K562 (cell line): Measurements from ENCODE around the gene CYP11A1. TPM values are rescaled to one million over a fixed set of nuclear protein-coding genes. Genes with fewer than 3 reads are reported as not detected.
A peak's percentile ranks its signal among the peaks of the same experiment; 100 is the strongest.

ENCODE experiments used
- BMI1 ChIP-seq: fragments of 150-350 bp; IDR thresholded peaks from 2 replicates; pipeline ENCODE4 v1.6.1; 2014; ENCODE audit warnings: low read length
- FOXJ3 ChIP-seq: sonication (generic); formaldehyde crosslinking; IDR thresholded peaks from 2 replicates; pipeline ENCODE4 v1.4.0; 2020; ENCODE audit warnings: mild to moderate bottlenecking, missing genetic modification reagents
- POLR2AphosphoS5 ChIP-seq: IDR thresholded peaks from 2 replicates; pipeline ENCODE4 v1.6.1; 2011; ENCODE audit warnings: mild to moderate bottlenecking, low read depth, low read length, moderate library complexity; ENCODE audit not compliant: control insufficient read depth, insufficient read depth
- PTBP1 ChIP-seq: fragments of 200-400 bp; formaldehyde crosslinking; IDR thresholded peaks from 2 replicates; pipeline ENCODE4 v1.6.1; 2017; ENCODE audit warnings: low read depth, low read length
- ZNF239 ChIP-seq: fragments of 250-450 bp; sonication (Bioruptor Pico); IDR thresholded peaks from 2 replicates; pipeline ENCODE4 v1.4.0; 2020; ENCODE audit warnings: mild to moderate bottlenecking
- ZNF408 ChIP-seq: fragments of 250-450 bp; sonication (Bioruptor Pico); IDR thresholded peaks from 2 replicates; pipeline ENCODE4 v1.4.0; 2020; ENCODE audit warnings: low read depth, mild to moderate bottlenecking, moderate library complexity
- ZNF586 ChIP-seq: fragments of 450-650 bp; formaldehyde crosslinking; conservative IDR thresholded peaks from 2 replicates; pipeline ENCODE4 v1.4.0; 2020; ENCODE audit warnings: mild to moderate bottlenecking, moderate library complexity
- polyA plus RNA-seq, 8 experiments: library from polyadenylated mRNA; depleted of rRNA in 4 of 8; stranded (reverse) in 5 of 8; unstranded in 3 of 8; fragments of >200 nt; fragmentation: Nextera tagmentation in 2 of 8; fragmentation: Illumina TruSeq in 1 of 8; extraction: Ambion mirVana in 2 of 8; extraction: Trizol in 1 of 8; gene quantifications; 2 replicates each; pipeline versions ENCODE4 v1.2.1 to v1.2.3, GENCODE V29; 2011 to 2014; ENCODE audit warnings: inconsistent platforms in 1 of 8, missing spikeins in 1 of 8
- total RNA-seq, 7 experiments: library from RNA; depleted of rRNA in 6 of 7; stranded (reverse); fragments of >200 nt in 6 of 7; fragmentation: Illumina TruSeq in 2 of 7; extraction: Trizol in 2 of 7; gene quantifications; 2 replicates each; pipeline versions ENCODE4 v1.2.1 to v1.2.3, GENCODE V29; 2011 to 2021; ENCODE audit warnings: low replicate concordance in 1 of 7
- TF ChIP-seq, protein P1 (sequence below): sonication (generic); formaldehyde crosslinking; IDR thresholded peaks from 2 replicates; pipeline ENCODE4 v1.8.0; 2023; ENCODE audit warnings: missing genetic modification reagents, mild to moderate bottlenecking, borderline replicate concordance
- TF ChIP-seq, protein P2 (sequence below): fragments of 450-650 bp; conservative IDR thresholded peaks from 2 replicates; pipeline ENCODE4 v1.6.1; 2016; ENCODE audit warnings: missing genetic modification characterization, low read depth, mild to moderate bottlenecking, missing compliant biosample characterization, moderate library complexity
- TF ChIP-seq, protein P3 (sequence below): sonication (generic); formaldehyde crosslinking; IDR thresholded peaks from 2 replicates; pipeline ENCODE4 v1.8.0; 2022; ENCODE audit warnings: mild to moderate bottlenecking, low read depth, missing genetic modification reagents
- TF ChIP-seq, protein P4 (sequence below): fragments of 450-650 bp; conservative IDR thresholded peaks from 2 replicates; pipeline ENCODE4 v1.6.1; 2016; ENCODE audit warnings: missing genetic modification characterization, low read depth, mild to moderate bottlenecking, control low read depth, missing compliant biosample characterization
- TF ChIP-seq, protein P5 (sequence below): fragments of 450-650 bp; IDR thresholded peaks from 2 replicates; pipeline ENCODE4 v1.6.1; 2016
- TF ChIP-seq, protein P6 (sequence below): fragments of 450-650 bp; IDR thresholded peaks from 2 replicates; pipeline ENCODE4 v1.6.1; 2014; ENCODE audit warnings: low read depth, mild to moderate bottlenecking, moderate library complexity, borderline replicate concordance

Gene CYP11A1
- total and polyA plus RNA-seq, 9 of the 15 experiments (the other 6 are each of a cell fraction or from before 2014, with no cell fraction given): 0.06 to 0.24 (median 0.10) TPM; not detected in 4

DNA sequence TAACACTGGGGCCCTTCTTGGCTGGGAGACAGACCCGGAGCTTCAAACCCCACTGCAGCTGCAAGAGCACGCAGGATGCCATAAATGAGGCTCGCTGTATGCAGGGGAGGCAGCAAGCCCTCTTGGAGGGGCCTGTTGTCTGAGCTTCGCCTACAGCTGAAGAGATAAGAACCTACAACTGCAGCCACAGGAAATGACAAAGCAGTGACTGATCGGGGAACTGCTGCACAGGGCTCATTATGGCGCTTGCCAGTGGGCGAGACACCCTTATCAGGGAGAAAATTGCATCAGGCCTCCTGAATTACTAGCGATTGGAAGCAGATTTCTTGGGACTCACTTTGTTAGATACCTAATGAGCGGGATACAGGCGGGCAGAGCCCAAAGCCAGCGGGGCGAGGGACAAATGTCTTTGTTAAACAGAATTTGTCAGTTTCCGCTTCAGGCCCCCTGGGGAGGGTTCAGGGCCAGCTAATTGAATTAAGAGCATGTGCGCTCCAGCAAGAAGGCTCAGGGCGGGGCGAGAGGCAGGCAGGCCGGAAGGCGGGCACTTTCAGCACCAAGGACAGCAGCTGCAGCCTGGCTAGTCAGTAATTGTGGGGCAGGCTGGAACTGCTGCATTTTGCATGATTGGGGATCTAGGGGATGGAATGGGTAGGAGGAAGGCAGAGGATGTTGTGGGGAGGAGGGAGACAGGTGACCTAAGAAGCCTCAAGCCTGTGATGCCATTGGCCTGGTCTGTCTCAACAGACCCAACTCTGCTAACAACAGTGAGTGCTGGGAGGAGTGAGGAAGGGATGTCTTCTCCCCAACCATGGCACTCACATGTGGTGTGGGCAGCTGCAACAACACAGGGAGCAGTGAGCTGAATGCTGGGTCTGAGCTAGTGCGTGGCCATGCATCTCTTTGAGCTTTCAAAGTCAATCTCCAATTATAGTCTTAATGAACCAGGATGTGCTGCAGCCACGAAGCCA is 76.1 kb downstream of the CYP11A1 start (continued):
- TF ChIP-seq ZNF408 (no peak), BMI1 (no peak), ZNF239 (CRISPR knock-in tag) (no peak), POLR2AphosphoS5 (no peak), ZNF586 (no peak), PTBP1 (no peak), FOXJ3 (CRISPR knock-in tag) (no peak)
- TF ChIP-seq, protein P1, sequence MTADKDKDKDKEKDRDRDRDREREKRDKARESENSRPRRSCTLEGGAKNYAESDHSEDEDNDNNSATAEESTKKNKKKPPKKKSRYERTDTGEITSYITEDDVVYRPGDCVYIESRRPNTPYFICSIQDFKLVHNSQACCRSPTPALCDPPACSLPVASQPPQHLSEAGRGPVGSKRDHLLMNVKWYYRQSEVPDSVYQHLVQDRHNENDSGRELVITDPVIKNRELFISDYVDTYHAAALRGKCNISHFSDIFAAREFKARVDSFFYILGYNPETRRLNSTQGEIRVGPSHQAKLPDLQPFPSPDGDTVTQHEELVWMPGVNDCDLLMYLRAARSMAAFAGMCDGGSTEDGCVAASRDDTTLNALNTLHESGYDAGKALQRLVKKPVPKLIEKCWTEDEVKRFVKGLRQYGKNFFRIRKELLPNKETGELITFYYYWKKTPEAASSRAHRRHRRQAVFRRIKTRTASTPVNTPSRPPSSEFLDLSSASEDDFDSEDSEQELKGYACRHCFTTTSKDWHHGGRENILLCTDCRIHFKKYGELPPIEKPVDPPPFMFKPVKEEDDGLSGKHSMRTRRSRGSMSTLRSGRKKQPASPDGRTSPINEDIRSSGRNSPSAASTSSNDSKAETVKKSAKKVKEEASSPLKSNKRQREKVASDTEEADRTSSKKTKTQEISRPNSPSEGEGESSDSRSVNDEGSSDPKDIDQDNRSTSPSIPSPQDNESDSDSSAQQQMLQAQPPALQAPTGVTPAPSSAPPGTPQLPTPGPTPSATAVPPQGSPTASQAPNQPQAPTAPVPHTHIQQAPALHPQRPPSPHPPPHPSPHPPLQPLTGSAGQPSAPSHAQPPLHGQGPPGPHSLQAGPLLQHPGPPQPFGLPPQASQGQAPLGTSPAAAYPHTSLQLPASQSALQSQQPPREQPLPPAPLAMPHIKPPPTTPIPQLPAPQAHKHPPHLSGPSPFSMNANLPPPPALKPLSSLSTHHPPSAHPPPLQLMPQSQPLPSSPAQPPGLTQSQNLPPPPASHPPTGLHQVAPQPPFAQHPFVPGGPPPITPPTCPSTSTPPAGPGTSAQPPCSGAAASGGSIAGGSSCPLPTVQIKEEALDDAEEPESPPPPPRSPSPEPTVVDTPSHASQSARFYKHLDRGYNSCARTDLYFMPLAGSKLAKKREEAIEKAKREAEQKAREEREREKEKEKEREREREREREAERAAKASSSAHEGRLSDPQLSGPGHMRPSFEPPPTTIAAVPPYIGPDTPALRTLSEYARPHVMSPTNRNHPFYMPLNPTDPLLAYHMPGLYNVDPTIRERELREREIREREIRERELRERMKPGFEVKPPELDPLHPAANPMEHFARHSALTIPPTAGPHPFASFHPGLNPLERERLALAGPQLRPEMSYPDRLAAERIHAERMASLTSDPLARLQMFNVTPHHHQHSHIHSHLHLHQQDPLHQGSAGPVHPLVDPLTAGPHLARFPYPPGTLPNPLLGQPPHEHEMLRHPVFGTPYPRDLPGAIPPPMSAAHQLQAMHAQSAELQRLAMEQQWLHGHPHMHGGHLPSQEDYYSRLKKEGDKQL (CRISPR knock-in tag): no peak
- TF ChIP-seq, protein P2, sequence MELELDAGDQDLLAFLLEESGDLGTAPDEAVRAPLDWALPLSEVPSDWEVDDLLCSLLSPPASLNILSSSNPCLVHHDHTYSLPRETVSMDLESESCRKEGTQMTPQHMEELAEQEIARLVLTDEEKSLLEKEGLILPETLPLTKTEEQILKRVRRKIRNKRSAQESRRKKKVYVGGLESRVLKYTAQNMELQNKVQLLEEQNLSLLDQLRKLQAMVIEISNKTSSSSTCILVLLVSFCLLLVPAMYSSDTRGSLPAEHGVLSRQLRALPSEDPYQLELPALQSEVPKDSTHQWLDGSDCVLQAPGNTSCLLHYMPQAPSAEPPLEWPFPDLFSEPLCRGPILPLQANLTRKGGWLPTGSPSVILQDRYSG (tag): 0 out of 2 replicates have a peak, but pooled peaks have one; percentile 56
- TF ChIP-seq, protein P3, sequence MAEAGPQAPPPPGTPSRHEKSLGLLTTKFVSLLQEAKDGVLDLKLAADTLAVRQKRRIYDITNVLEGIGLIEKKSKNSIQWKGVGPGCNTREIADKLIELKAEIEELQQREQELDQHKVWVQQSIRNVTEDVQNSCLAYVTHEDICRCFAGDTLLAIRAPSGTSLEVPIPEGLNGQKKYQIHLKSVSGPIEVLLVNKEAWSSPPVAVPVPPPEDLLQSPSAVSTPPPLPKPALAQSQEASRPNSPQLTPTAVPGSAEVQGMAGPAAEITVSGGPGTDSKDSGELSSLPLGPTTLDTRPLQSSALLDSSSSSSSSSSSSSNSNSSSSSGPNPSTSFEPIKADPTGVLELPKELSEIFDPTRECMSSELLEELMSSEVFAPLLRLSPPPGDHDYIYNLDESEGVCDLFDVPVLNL (CRISPR knock-in tag): 0 out of 2 replicates have a peak, but pooled peaks have one; percentile 51
- TF ChIP-seq, protein P4, sequence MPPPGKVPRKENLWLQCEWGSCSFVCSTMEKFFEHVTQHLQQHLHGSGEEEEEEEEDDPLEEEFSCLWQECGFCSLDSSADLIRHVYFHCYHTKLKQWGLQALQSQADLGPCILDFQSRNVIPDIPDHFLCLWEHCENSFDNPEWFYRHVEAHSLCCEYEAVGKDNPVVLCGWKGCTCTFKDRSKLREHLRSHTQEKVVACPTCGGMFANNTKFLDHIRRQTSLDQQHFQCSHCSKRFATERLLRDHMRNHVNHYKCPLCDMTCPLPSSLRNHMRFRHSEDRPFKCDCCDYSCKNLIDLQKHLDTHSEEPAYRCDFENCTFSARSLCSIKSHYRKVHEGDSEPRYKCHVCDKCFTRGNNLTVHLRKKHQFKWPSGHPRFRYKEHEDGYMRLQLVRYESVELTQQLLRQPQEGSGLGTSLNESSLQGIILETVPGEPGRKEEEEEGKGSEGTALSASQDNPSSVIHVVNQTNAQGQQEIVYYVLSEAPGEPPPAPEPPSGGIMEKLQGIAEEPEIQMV (tag): no peak
- TF ChIP-seq, protein P5, sequence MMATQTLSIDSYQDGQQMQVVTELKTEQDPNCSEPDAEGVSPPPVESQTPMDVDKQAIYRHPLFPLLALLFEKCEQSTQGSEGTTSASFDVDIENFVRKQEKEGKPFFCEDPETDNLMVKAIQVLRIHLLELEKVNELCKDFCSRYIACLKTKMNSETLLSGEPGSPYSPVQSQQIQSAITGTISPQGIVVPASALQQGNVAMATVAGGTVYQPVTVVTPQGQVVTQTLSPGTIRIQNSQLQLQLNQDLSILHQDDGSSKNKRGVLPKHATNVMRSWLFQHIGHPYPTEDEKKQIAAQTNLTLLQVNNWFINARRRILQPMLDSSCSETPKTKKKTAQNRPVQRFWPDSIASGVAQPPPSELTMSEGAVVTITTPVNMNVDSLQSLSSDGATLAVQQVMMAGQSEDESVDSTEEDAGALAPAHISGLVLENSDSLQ: no peak
- TF ChIP-seq, protein P6, sequence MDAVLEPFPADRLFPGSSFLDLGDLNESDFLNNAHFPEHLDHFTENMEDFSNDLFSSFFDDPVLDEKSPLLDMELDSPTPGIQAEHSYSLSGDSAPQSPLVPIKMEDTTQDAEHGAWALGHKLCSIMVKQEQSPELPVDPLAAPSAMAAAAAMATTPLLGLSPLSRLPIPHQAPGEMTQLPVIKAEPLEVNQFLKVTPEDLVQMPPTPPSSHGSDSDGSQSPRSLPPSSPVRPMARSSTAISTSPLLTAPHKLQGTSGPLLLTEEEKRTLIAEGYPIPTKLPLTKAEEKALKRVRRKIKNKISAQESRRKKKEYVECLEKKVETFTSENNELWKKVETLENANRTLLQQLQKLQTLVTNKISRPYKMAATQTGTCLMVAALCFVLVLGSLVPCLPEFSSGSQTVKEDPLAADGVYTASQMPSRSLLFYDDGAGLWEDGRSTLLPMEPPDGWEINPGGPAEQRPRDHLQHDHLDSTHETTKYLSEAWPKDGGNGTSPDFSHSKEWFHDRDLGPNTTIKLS: no peak
